Measurements from ENCODE around the gene SYNPR. TPM values are rescaled to one million over a fixed set of nuclear protein-coding genes. Genes with fewer than 3 reads are reported as not detected.

SYNPR gene
- polyA plus RNA-seq, 1 donor from 2014 or later, result 2.0 TPM

GRCh38 chr3:63479661-63480035 lies 201.5 kb downstream of the SYNPR start:
- Histone ChIP-seq H3K9ac (ENCODE audit: low read length) (no peak overlapping the region), H3K4me2 (ENCODE audit: low read length) (no peak overlapping the region), H3K27ac (ENCODE audit: low read length) (no peak overlapping the region), H3K27me3 (ENCODE audit: insufficient read depth, low read depth, low read length) (no peaks in the 10 kb centered on the region), H3K4me3 (ENCODE audit: low read length) (no peak overlapping the region), H4K20me1 (ENCODE audit: insufficient read depth) (no peaks in the 10 kb centered on the region), H3K9me3 (ENCODE audit: low read length) (no peaks in the 10 kb centered on the region), H2AFZ (ENCODE audit: low read depth, low read length) (no peak overlapping the region), H3K36me3 (ENCODE audit: insufficient read depth, low read length) (no peaks in the 10 kb centered on the region), H3K79me2 (replicated peaks; ENCODE audit: insufficient read depth, low read length) (no peaks in the 10 kb centered on the region), H3K9me2 (ENCODE audit: insufficient read depth, low read length) (no peaks in the 10 kb centered on the region), H3F3A (ENCODE audit: insufficient read depth, low read length, poor library complexity, severe bottlenecking) (no peaks in the 10 kb centered on the region)
- TF ChIP-seq TAF1 (IDR thresholded peaks at IDR 0.05; ENCODE audit: low read depth) (no peak), EP300 (conservative IDR thresholded peaks at IDR 0.05; ENCODE audit: poor library complexity, severe bottlenecking) (no peak), POLR2AphosphoS5 (IDR thresholded peaks at IDR 0.05) (no peak), RAD21 (conservative IDR thresholded peaks at IDR 0.05) (no peak), EZH2 (IDR thresholded peaks at IDR 0.05; ENCODE audit: borderline replicate concordance, insufficient read depth, low read length, poor library complexity, severe bottlenecking) (no peak), SMC3 (conservative IDR thresholded peaks at IDR 0.05; ENCODE audit: poor library complexity) (no peak), MXI1 (conservative IDR thresholded peaks at IDR 0.05; ENCODE audit: poor library complexity, severe bottlenecking) (no peak), CTCF (IDR thresholded peaks at IDR 0.05; ENCODE audit: poor library complexity, severe bottlenecking) (no peak)
- TF ChIP-seq, protein P1, sequence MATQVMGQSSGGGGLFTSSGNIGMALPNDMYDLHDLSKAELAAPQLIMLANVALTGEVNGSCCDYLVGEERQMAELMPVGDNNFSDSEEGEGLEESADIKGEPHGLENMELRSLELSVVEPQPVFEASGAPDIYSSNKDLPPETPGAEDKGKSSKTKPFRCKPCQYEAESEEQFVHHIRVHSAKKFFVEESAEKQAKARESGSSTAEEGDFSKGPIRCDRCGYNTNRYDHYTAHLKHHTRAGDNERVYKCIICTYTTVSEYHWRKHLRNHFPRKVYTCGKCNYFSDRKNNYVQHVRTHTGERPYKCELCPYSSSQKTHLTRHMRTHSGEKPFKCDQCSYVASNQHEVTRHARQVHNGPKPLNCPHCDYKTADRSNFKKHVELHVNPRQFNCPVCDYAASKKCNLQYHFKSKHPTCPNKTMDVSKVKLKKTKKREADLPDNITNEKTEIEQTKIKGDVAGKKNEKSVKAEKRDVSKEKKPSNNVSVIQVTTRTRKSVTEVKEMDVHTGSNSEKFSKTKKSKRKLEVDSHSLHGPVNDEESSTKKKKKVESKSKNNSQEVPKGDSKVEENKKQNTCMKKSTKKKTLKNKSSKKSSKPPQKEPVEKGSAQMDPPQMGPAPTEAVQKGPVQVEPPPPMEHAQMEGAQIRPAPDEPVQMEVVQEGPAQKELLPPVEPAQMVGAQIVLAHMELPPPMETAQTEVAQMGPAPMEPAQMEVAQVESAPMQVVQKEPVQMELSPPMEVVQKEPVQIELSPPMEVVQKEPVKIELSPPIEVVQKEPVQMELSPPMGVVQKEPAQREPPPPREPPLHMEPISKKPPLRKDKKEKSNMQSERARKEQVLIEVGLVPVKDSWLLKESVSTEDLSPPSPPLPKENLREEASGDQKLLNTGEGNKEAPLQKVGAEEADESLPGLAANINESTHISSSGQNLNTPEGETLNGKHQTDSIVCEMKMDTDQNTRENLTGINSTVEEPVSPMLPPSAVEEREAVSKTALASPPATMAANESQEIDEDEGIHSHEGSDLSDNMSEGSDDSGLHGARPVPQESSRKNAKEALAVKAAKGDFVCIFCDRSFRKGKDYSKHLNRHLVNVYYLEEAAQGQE (IDR thresholded peaks at IDR 0.05; ENCODE audit: borderline replicate concordance), result no peak

- no peaks in the 10 kb centered on the region for H3F3A ChIP-seq (ENCODE audit: insufficient read depth, low read length, poor library complexity, severe bottlenecking)
- H3K9me3 ChIP-seq (ENCODE audit: low read length), result no peaks in the 10 kb centered on the region
- no peak overlapping the region for H3K9ac ChIP-seq (ENCODE audit: low read length)
- no peak overlapping the region for H2AFZ ChIP-seq (ENCODE audit: low read depth, low read length)
- H3K27ac ChIP-seq (ENCODE audit: low read length), result no peak overlapping the region
- no peak for TF ChIP-seq MXI1 (conservative IDR thresholded peaks at IDR 0.05; ENCODE audit: poor library complexity, severe bottlenecking)
- H3K36me3 ChIP-seq (ENCODE audit: insufficient read depth, low read length), result no peaks in the 10 kb centered on the region
- H3K4me2 ChIP-seq (ENCODE audit: low read length), result no peak overlapping the region
- H3K27me3 ChIP-seq (ENCODE audit: insufficient read depth, low read depth, low read length), result no peaks in the 10 kb centered on the region
- no peak overlapping the region for H3K4me3 ChIP-seq (ENCODE audit: low read length)
- H4K20me1 ChIP-seq (ENCODE audit: insufficient read depth), result no peaks in the 10 kb centered on the region
- H3K9me2 ChIP-seq (ENCODE audit: insufficient read depth, low read length), result no peaks in the 10 kb centered on the region
- H3K79me2 ChIP-seq (replicated peaks; ENCODE audit: insufficient read depth, low read length), result no peaks in the 10 kb centered on the region
These were observed 203.5 kb downstream of the SYNPR start for GRCh38 chr3:63481627-63482026.

- H2AFZ ChIP-seq (ENCODE audit: low read depth, low read length), result no peak overlapping the region
- no peak overlapping the region for H3K27ac ChIP-seq (ENCODE audit: low read length)
- H3K36me3 ChIP-seq (ENCODE audit: insufficient read depth, low read length), result no peaks in the 10 kb centered on the region
- H3K4me3 ChIP-seq (ENCODE audit: low read length), result no peak overlapping the region
- no peaks in the 10 kb centered on the region for H3F3A ChIP-seq (ENCODE audit: insufficient read depth, low read length, poor library complexity, severe bottlenecking)
- no peaks in the 10 kb centered on the region for H3K79me2 ChIP-seq (replicated peaks; ENCODE audit: insufficient read depth, low read length)
- H4K20me1 ChIP-seq (ENCODE audit: insufficient read depth), result no peaks in the 10 kb centered on the region
- H3K9ac ChIP-seq (ENCODE audit: low read length), result no peak overlapping the region
- no peak for TF ChIP-seq SMC3 (conservative IDR thresholded peaks at IDR 0.05; ENCODE audit: poor library complexity)
- no peak for TF ChIP-seq CTCF (IDR thresholded peaks at IDR 0.05; ENCODE audit: poor library complexity, severe bottlenecking)
- TF ChIP-seq EZH2 (IDR thresholded peaks at IDR 0.05; ENCODE audit: borderline replicate concordance, insufficient read depth, low read length, poor library complexity, severe bottlenecking), result no peak
- TF ChIP-seq, protein P1 (IDR thresholded peaks at IDR 0.05; ENCODE audit: borderline replicate concordance), result no peak
- no peak for TF ChIP-seq EP300 (conservative IDR thresholded peaks at IDR 0.05; ENCODE audit: poor library complexity, severe bottlenecking)
- TF ChIP-seq TAF1 (IDR thresholded peaks at IDR 0.05; ENCODE audit: low read depth), result no peak
- TF ChIP-seq POLR2AphosphoS5 (IDR thresholded peaks at IDR 0.05), result no peak
- no peaks in the 10 kb centered on the region for H3K27me3 ChIP-seq (ENCODE audit: insufficient read depth, low read depth, low read length)
- no peak overlapping the region for H3K4me2 ChIP-seq (ENCODE audit: low read length)
- no peaks in the 10 kb centered on the region for H3K9me3 ChIP-seq (ENCODE audit: low read length)
- H3K9me2 ChIP-seq (ENCODE audit: insufficient read depth, low read length), result no peaks in the 10 kb centered on the region
These were observed 204.2 kb downstream of the SYNPR start for GRCh38 chr3:63482341-63482740.
